GM18867 (cell line): ENCODE results near the gene MKNK2.
"Not testable (repeated sequence)": the region's sequence is repeated elsewhere in the genome, so short reads cannot be mapped to it uniquely, and the experiment has no call there.

ENCODE experiments used
- ATAC-seq: cut with Tn5 transposase; IDR thresholded peaks from one replicate; pipeline ENCODE4 v1.9.1; 2021; ENCODE audit warnings: mild to moderate bottlenecking, moderate library complexity; ENCODE audit not compliant: unreplicated experiment

MKNK2 gene

DNA sequence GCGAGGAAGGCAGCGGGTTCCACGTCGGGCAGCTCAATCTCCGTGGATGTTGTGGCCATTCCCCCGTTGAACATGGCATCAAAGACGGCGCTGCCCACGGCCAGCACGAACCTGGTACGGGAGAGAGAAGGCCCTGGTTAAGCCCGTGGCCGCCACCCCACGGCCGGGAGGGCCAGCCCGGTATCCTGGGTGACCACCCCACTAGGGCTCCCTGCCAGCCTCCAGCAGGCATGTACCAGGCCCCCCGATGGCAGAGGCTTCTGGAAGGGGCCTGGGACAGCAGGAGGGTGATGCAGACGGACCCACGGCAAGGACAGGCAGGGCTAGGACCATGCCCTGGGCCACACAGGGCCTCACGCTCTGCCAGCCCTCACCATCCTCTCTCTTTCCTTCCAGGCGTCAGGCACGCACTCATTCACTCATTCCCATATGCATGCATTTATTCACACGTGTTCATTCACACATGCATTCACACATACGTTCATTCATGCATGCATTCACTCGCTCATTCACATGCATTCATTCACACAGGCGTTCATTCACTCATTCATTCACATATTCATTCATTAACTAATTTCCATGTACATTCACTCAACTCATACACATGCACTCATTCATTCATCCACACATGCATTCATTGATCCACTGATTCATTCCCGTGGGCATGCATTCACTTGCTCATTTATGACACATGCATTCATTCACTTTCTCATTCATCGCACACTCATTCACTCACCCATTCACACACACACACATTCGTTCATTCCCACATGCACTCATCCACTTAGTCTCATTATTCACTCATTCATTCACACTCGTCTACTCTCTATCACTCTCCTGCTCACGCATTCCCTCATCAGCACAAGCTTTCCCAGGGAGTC is 53.5 kb downstream of the MKNK2 start:
- no peak for ATAC-seq

DNA sequence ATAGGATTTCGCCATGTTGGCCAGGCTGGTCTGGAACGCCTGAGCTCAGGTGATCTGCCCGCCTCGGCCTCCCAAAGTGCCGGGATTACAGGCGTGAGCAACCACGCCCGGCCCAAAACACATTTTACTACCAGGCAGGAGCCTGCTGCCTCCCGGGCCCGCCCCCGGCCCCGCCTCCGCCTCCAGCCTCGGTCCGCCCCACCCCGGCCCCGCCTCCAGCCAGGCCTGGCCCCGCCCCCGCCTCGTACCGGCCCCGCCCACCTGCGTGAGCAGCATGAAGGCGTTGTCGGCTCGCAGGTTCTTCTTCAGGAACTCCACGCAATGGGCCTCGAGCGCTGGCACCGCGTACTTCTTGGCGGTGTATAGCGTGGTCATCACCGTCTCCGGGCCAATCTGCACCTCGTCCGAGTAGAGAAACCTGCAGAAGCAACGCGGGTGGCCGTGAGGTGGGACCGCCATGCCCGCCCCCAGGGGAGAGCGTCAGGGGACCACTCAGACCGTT is 58.2 kb downstream of the MKNK2 start:
- ATAC-seq = no peak

DNA sequence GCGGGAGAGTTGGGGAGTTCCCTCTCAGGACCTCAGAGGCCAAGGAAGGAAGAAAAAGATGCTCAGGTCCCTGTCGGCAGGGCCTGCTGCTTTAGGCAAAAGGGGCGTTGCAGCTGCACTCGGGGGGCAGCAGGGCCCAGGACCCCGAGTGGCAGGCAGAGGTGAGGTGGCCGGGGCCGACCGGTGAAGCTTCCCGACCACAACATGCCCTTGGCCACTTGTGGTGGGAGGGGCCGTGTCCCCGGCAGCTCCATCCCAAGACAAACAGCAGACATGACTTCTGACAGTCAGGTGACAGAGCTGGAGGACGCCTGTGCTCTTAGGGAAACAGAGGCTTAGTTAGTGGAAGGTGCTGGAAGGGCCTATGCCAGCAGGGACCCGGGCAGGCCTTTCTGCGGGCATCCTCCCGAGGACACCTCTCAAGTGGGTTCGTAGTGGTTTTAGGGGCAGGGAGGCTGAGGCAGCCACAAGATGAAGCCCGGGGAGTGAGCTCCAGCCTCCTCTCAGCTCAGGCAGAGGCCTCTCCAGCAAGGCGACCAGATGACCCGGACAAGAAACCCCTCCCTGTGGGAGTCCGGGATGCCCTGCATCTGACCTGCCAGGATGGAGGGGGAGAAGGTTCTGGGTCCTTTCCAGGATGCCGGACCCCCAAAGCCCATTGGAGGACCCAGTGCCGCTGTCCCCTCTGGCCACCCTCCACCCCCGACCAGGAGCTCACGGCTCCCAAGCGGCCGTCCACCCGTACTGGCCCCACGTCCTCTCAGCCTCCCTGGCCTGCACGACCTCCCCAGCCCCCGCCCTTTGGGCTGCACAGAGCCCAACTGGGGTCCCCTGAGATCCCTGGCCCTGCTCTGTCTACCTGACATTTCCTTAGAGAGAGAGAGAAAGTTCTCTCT is 59.8 kb downstream of the MKNK2 start:
- no peak for ATAC-seq

DNA sequence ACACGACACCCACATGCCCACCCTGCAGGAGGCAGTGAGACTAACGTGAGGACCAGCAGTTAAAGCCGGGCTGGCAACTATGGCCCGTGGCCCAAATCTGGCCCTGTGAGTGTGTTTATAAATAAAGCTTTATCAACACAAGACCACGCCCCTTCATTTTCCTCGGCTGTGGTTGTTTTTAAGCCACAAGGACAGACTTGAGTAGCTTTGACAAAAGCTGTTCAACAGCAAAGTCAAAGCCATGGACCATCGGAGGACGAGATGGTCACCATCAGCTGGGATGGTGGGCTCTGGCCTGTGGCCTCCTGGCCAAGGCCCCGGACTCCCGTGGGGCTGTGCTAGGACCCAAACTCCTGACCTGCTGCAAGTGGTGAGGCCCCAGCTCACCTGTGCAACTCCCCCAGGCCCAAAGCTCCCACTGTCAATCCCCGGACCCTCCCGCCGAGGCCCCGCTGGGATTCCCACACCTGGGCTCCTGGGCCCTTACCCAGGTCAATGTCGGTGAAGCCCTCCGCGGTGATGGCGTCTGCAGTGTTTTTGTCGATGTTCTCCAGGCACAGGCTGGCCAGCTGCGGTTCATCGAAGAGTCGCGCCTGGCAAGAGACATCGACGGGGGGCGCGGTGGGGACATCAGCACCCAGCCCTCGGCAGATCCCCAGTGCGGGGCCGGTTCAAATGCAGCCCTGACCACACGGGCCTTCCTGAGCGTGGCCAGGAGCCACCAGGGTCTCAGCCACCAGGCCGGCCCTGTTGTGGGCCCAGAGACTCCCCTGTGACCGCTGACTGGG is 60.6 kb downstream of the MKNK2 start:
- ATAC-seq = no peak

DNA sequence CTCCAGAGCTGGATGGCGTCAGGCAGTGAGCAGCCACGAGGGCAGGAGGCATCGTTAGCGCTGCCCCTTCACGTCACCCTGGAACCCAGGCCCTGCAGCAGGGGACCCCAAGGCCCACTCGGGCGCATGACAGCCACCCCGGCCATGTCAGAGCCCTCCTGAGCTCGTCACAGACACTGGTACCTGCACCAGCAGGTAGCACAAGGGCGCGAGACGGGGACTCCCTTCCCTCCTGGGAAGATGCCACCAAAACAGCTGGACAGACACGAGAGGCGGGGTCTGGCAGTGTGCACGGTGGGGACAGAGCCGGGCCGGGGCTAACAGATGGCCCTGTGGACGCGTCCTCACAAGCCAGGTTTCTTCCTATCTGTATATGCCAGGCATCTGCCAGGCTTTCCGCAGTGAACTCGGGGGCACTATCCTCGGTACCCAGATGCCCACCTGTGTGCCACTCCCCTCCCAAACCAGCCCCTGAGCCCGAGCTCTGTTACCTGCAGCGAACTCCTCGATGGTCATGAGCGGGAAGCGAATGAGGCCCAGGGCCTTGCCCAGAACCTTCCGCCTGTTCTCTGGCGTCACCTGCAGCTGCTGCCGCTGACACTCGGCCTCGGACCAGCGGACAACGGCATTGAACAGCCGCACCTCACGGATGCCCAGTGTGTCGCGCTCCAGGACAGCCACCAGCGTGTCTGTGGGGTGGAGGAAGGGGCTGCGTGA is 61.4 kb downstream of the MKNK2 start:
- no peak for ATAC-seq

DNA sequence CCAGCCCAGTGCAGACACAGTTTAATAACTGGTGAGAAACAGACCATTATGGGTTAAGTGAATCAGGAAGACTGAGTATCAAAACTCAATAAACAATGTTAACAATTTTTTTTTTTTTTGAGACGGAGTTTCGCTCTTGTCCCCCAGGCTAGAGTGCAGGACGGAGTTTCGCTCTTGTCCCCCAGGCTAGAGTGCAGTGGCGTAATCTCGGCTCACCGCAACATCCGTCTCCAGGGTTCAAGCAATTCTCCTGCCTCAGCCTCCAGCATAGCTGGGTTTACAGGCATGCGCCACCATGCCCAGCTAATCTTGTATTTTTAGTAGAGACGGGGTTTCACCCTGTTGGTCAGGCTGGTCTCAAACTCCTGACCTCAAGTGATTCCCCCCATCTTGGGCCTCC is 62.6 kb downstream of the MKNK2 start:
- ATAC-seq = not testable (repeated sequence)
